HepG2 (cell line): ENCODE data around the gene SIGLEC6. TPM values are rescaled to one million over a fixed set of nuclear protein-coding genes. Genes with fewer than 3 reads are reported as not detected.
A peak's percentile ranks its signal among the peaks of the same experiment; 100 is the strongest.

ENCODE experiments used
- FOXA1 ChIP-seq, 2 experiments: fragments of 450-650 bp in 1 of 2; sonication (generic) in 1 of 2; formaldehyde crosslinking in 1 of 2; IDR thresholded peaks; 2 replicates each; pipeline versions ENCODE4 v1.4.0 to v1.6.1; 2016 to 2020; ENCODE audit warnings: missing genetic modification reagents in 1 of 2
- FOXC1 ChIP-seq: sonication (generic); formaldehyde crosslinking; IDR thresholded peaks from 2 replicates; pipeline ENCODE4 v1.8.0; 2022; ENCODE audit warnings: mild to moderate bottlenecking, missing genetic modification reagents, borderline replicate concordance
- HDAC6 ChIP-seq: fragments of 200-600 bp; sonication (generic); IDR thresholded peaks from 2 replicates; pipeline ENCODE4 v1.7.0; 2017; ENCODE audit warnings: mild to moderate bottlenecking, antibody characterized with exemption, low read length, low read depth
- HINFP ChIP-seq: sonication (generic); formaldehyde crosslinking; IDR thresholded peaks from 2 replicates; pipeline ENCODE4 v1.4.0; 2020; ENCODE audit warnings: low read depth, mild to moderate bottlenecking, missing genetic modification reagents
- ISX ChIP-seq: sonication (generic); formaldehyde crosslinking; conservative IDR thresholded peaks from 2 replicates; pipeline ENCODE4 v1.5.0; 2020; ENCODE audit warnings: missing genetic modification reagents
- MLX ChIP-seq: IDR thresholded peaks from 2 replicates; pipeline ENCODE4 v1.6.1; 2016
- NBN ChIP-seq: fragments of 450-650 bp; conservative IDR thresholded peaks from 2 replicates; pipeline ENCODE4 v1.6.1; 2017
- PAWR ChIP-seq: sonication (generic); formaldehyde crosslinking; IDR thresholded peaks from 2 replicates; pipeline ENCODE4 v1.4.0; 2020; ENCODE audit warnings: missing genetic modification reagents, mild to moderate bottlenecking, borderline replicate concordance
- PBX3 ChIP-seq: sonication (generic); formaldehyde crosslinking; IDR thresholded peaks from 2 replicates; pipeline ENCODE4 v1.8.1; 2023; ENCODE audit warnings: missing genetic modification reagents, inconsistent platforms, borderline replicate concordance
- POGZ ChIP-seq: sonication (generic); formaldehyde crosslinking; IDR thresholded peaks from 2 replicates; pipeline ENCODE4 v1.4.0; 2020; ENCODE audit warnings: mild to moderate bottlenecking, missing genetic modification reagents
- SP140L ChIP-seq: sonication (generic); formaldehyde crosslinking; IDR thresholded peaks from 2 replicates; pipeline ENCODE4 v1.4.0; 2020; ENCODE audit warnings: missing genetic modification reagents, borderline replicate concordance
- SSRP1 ChIP-seq: IDR thresholded peaks from 2 replicates; pipeline ENCODE4 v1.6.1; 2016; ENCODE audit warnings: control low read depth
- ZMYM2 ChIP-seq: sonication (generic); formaldehyde crosslinking; IDR thresholded peaks from 2 replicates; pipeline ENCODE4 v1.8.0; 2022; ENCODE audit warnings: mild to moderate bottlenecking, missing genetic modification reagents
- ZNF17 ChIP-seq: sonication (generic); formaldehyde crosslinking; IDR thresholded peaks from 2 replicates; pipeline ENCODE4 v1.5.0; 2020; ENCODE audit warnings: mild to moderate bottlenecking, missing genetic modification reagents
- ZNF253 ChIP-seq: sonication (generic); formaldehyde crosslinking; IDR thresholded peaks from 2 replicates; pipeline ENCODE4 v1.8.0; 2022; ENCODE audit warnings: mild to moderate bottlenecking, missing genetic modification reagents, borderline replicate concordance
- ZNF281 ChIP-seq: sonication (generic); formaldehyde crosslinking; IDR thresholded peaks from 2 replicates; pipeline ENCODE4 v1.4.0; 2020; ENCODE audit warnings: missing genetic modification reagents, borderline replicate concordance
- ZNF329 ChIP-seq: sonication (generic); formaldehyde crosslinking; IDR thresholded peaks from 2 replicates; pipeline ENCODE4 v1.9.0; 2021; ENCODE audit warnings: low read depth, mild to moderate bottlenecking, missing genetic modification reagents
- ZNF670 ChIP-seq: sonication (generic); formaldehyde crosslinking; IDR thresholded peaks from 2 replicates; pipeline ENCODE4 v1.8.0; 2022; ENCODE audit warnings: mild to moderate bottlenecking, missing genetic modification reagents, borderline replicate concordance
- ZNF687 ChIP-seq: sonication (generic); formaldehyde crosslinking; IDR thresholded peaks from 2 replicates; pipeline ENCODE4 v1.5.1; 2020; ENCODE audit warnings: mild to moderate bottlenecking, missing genetic modification reagents, moderate library complexity
- polyA plus RNA-seq, 8 experiments: library from polyadenylated mRNA; depleted of rRNA in 3 of 8; stranded (reverse) in 7 of 8; unstranded in 1 of 8; fragments of >200 nt; fragmentation: Illumina TruSeq in 4 of 8; extraction: Trizol in 4 of 8; gene quantifications; 2 replicates each; pipeline versions ENCODE4 v1.2.1 to v1.2.3, GENCODE V29; 2011 to 2016; ENCODE audit warnings: low read depth in 4 of 8, missing spikeins in 1 of 8, mixed read lengths in 1 of 8; ENCODE audit not compliant: insufficient read depth in 1 of 8
- total RNA-seq, 5 experiments: library from RNA; depleted of rRNA; stranded (reverse); fragments of >200 nt; fragmentation: Illumina TruSeq; extraction: Trizol; gene quantifications; 2 replicates each; pipeline ENCODE4 v1.2.3, GENCODE V29; 2016; ENCODE audit warnings: low read depth in 1 of 5

Gene SIGLEC6
- total and polyA plus RNA-seq, 2 of the 13 experiments (the other 11 are each of a cell fraction or from before 2014, with no cell fraction given) = not detected

GRCh38 chr19:51552996-51553725, 21.7 kb upstream of the SIGLEC6 start (continued):
- TF ChIP-seq ZNF253 (CRISPR knock-in tag) (0 out of 2 replicates have a peak, but pooled peaks have one; percentile 56), ZNF687 (CRISPR knock-in tag) (peak; percentile 37), ISX (CRISPR knock-in tag) (peak; percentile 92), ZNF329 (peak; percentile 60; the same call in 1 of the 2 replicates), ZMYM2 (CRISPR knock-in tag) (no peak), ZNF17 (no peak), HDAC6 (no peak), FOXC1 (CRISPR knock-in tag) (no peak), FOXA1 (IDR thresholded peaks at IDR 0.05) (no peak), FOXA1 (CRISPR knock-in tag; IDR thresholded peaks at IDR 0.05) (no peak), ZNF670 (CRISPR knock-in tag) (no peak), SP140L (CRISPR knock-in tag) (0 out of 2 replicates have a peak, but pooled peaks have one; percentile 47), SSRP1 (CRISPR knock-in tag) (no peak), POGZ (CRISPR knock-in tag) (no peak), HINFP (no peak; the same call in 1 of the 2 replicates), NBN (no peak), ZNF281 (CRISPR knock-in tag) (peak; percentile 66; the same call in 1 of the 2 replicates), PBX3 (CRISPR knock-in tag) (peak; percentile 76; the same call in 1 of the 2 replicates), MLX (peak; percentile 42; the same call in 1 of the 2 replicates), PAWR (CRISPR knock-in tag) (no peak)
